Retinal pigment epithelial cell (primary cell): ENCODE measurements around the gene MYBPC3.
"Not testable (repeated sequence)": the region's sequence is repeated elsewhere in the genome, so short reads cannot be mapped to it uniquely, and the experiment has no call there.

Source experiments
- DNase-seq: peaks from one replicate; pipeline ENCODE4 v3.0.0-alpha.2; 2010; ENCODE audit warnings: low read depth
- H3K4me3 ChIP-seq: 2 replicates; pipeline ENCODE4 v1.5.1; 2011; ENCODE audit warnings: mild to moderate bottlenecking, low read length, control low read depth, moderate library complexity
- CTCF ChIP-seq: conservative IDR thresholded peaks from 2 replicates; pipeline ENCODE4 v1.5.1; 2011; ENCODE audit warnings: low read depth, low read length, control low read depth, inconsistent platforms

MYBPC3 gene

GRCh38 chr11:47318166-47318565 lies 34.3 kb downstream of the MYBPC3 start:
- no peak overlapping the region for H3K4me3 ChIP-seq
- DNase-seq: no peak
- no peak for TF ChIP-seq CTCF

- DNase-seq: no peak
- TF ChIP-seq CTCF: no peak
- H3K4me3 ChIP-seq: no peak overlapping the region
Measured at GRCh38 chr11:47317064-47317828, 35.3 kb downstream of the MYBPC3 start.

- not testable (repeated sequence) for DNase-seq, H3K4me3 ChIP-seq
Measured at GRCh38 chr11:47316501-47316900, 36.0 kb downstream of the MYBPC3 start.

GRCh38 chr11:47314992-47315391 lies 37.5 kb downstream of the MYBPC3 start:
- no peak for DNase-seq
- TF ChIP-seq CTCF: no peak
- no peak overlapping the region for H3K4me3 ChIP-seq

- DNase-seq: no peak
- TF ChIP-seq CTCF: no peak
Measured at GRCh38 chr11:47308050-47308823, 44.3 kb downstream of the MYBPC3 start.

GRCh38 chr11:47306484-47306844 lies 46.0 kb downstream of the MYBPC3 start:
- no peak for DNase-seq
- no peak for TF ChIP-seq CTCF
- no peak overlapping the region for H3K4me3 ChIP-seq

More at GRCh38 chr11:47308050-47308823, 44.3 kb downstream of the MYBPC3 start:
- no peak overlapping the region for H3K4me3 ChIP-seq

GRCh38 chr11:47305734-47306483 lies 46.6 kb downstream of the MYBPC3 start:
- DNase-seq: no peak
- TF ChIP-seq CTCF: no peak
- H3K4me3 ChIP-seq: no peak overlapping the region
